ENCODE results near the gene KCNH3.
"Not testable (repeated sequence)": the region's sequence is repeated elsewhere in the genome, so short reads cannot be mapped to it uniquely, and the experiment has no call there.

DNA sequence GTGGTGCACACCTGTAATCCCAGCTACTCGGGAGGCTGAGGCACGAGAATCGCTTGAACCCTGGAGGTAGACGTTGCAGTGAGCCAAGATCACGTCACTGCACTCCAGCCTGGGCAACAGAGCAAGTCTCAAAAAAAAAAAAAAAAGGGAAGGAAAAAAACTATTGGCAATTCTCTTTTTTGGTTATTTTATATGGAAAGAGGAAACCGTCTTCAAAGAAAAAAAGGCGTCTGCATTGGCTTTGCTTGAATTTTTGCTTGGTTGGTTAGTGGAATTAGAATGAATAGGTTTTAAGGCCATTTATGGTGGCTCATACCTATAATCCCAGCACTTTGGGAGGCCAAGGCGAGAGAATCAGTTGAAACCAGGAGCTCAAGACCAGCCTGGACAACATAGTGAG is 29.1 kb upstream of the KCNH3 start:
- TF ChIP-seq, protein P1, sequence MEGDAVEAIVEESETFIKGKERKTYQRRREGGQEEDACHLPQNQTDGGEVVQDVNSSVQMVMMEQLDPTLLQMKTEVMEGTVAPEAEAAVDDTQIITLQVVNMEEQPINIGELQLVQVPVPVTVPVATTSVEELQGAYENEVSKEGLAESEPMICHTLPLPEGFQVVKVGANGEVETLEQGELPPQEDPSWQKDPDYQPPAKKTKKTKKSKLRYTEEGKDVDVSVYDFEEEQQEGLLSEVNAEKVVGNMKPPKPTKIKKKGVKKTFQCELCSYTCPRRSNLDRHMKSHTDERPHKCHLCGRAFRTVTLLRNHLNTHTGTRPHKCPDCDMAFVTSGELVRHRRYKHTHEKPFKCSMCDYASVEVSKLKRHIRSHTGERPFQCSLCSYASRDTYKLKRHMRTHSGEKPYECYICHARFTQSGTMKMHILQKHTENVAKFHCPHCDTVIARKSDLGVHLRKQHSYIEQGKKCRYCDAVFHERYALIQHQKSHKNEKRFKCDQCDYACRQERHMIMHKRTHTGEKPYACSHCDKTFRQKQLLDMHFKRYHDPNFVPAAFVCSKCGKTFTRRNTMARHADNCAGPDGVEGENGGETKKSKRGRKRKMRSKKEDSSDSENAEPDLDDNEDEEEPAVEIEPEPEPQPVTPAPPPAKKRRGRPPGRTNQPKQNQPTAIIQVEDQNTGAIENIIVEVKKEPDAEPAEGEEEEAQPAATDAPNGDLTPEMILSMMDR (IDR thresholded peaks at IDR 0.05), result not testable (repeated sequence)
- TF ChIP-seq POLR2A (IDR thresholded peaks at IDR 0.05), result not testable (repeated sequence)
